Measurements from ENCODE around the gene SHISA9.
A peak's percentile ranks its signal among the peaks of the same experiment; 100 is the strongest.

SHISA9 gene

GRCh38 chr16:12901204-12901596 is 198 bp upstream of the SHISA9 start:
- H3K4ac ChIP-seq (ENCODE audit: low read depth in 1 of 2, low read length in 2 of 2): no peak overlapping the region
- H3K36me3 ChIP-seq (ENCODE audit: control insufficient read depth in 1 of 2, insufficient read depth in 2 of 2, low read depth in 1 of 2, low read length in 2 of 2): no peaks in the 10 kb centered on the region
- H3K23ac ChIP-seq (ENCODE audit: low read length in 2 of 2): no peak overlapping the region
- H3K4me1 ChIP-seq (ENCODE audit: control insufficient read depth, insufficient read depth, low read depth, low read length): peaks cover 34% of the 10 kb centered on the region
- H2BK12ac ChIP-seq (ENCODE audit: low read length in 2 of 2): no peak overlapping the region
- 0% methylated on average over 7 of the region's 34 CpGs for WGBS
- no peak overlapping the region for H2BK5ac ChIP-seq (ENCODE audit: low read depth, low read length, poor library complexity, severe bottlenecking)
- no peak overlapping the region for H3K18ac ChIP-seq (ENCODE audit: low read depth in 1 of 2, low read length in 2 of 2)
- H4K8ac ChIP-seq (ENCODE audit: low read length): no peak overlapping the region
- H2BK15ac ChIP-seq (ENCODE audit: low read depth, poor library complexity, severe bottlenecking): no peak overlapping the region
- H3K27me3 ChIP-seq (ENCODE audit: control insufficient read depth in 1 of 2, insufficient read depth in 1 of 2, low read length in 2 of 2): peaks cover 65 to 83% of the 10 kb centered on the region in 2 experiments
- H3K14ac ChIP-seq (ENCODE audit: low read length in 2 of 2): no peak overlapping the region
- no peaks in the 10 kb centered on the region for H3K9me3 ChIP-seq (ENCODE audit: control insufficient read depth, low read length)
- no peak overlapping the region for H2AK5ac ChIP-seq (ENCODE audit: low read length, severe bottlenecking)
- H3K4me3 ChIP-seq (ENCODE audit: insufficient read depth in 1 of 2, low read depth in 1 of 2, low read length in 2 of 2): peak overlapping the region in 1 of 2 experiments; percentile 44
- no peaks in the 10 kb centered on the region for H3K79me1 ChIP-seq (replicated peaks; ENCODE audit: low read length, poor library complexity, severe bottlenecking)
- no peak overlapping the region for H3K27ac ChIP-seq (ENCODE audit: low read length, poor library complexity, severe bottlenecking)
- peak overlapping the region; percentile 94 for H3K4me2 ChIP-seq (ENCODE audit: low read length, poor library complexity, severe bottlenecking)
- no peak overlapping the region for H2BK120ac ChIP-seq (ENCODE audit: low read depth, low read length)
- H3K9ac ChIP-seq (ENCODE audit: low read length): no peak overlapping the region
- H4K91ac ChIP-seq (ENCODE audit: low read length): no peak overlapping the region
- no peak for DNase-seq
- H2AFZ ChIP-seq (ENCODE audit: low read depth, low read length): no peak overlapping the region

GRCh38 chr16:12902511-12903372 is 1.3 kb downstream of the SHISA9 start:
- WGBS: under 1% methylated on average over 45 of the region's 55 CpGs
- Histone ChIP-seq H3K79me1 (replicated peaks; ENCODE audit: low read length, poor library complexity, severe bottlenecking) (no peaks in the 10 kb centered on the region), H2BK120ac (ENCODE audit: low read depth, low read length) (no peak overlapping the region), H3K23ac (ENCODE audit: low read length in 2 of 2) (no peak overlapping the region), H3K4me1 (ENCODE audit: control insufficient read depth, insufficient read depth, low read depth, low read length) (peaks cover 34% of the 10 kb centered on the region), H3K9me3 (ENCODE audit: control insufficient read depth, low read length) (no peaks in the 10 kb centered on the region), H3K36me3 (ENCODE audit: control insufficient read depth in 1 of 2, insufficient read depth in 2 of 2, low read depth in 1 of 2, low read length in 2 of 2) (no peaks in the 10 kb centered on the region), H3K27ac (ENCODE audit: low read length, poor library complexity, severe bottlenecking) (no peak overlapping the region), H2BK5ac (ENCODE audit: low read depth, low read length, poor library complexity, severe bottlenecking) (no peak overlapping the region), H3K14ac (ENCODE audit: low read length in 2 of 2) (no peak overlapping the region), H3K4ac (ENCODE audit: low read depth in 1 of 2, low read length in 2 of 2) (no peak overlapping the region), H4K8ac (ENCODE audit: low read length) (no peak overlapping the region), H2AK5ac (ENCODE audit: low read length, severe bottlenecking) (no peak overlapping the region), H3K18ac (ENCODE audit: low read depth in 1 of 2, low read length in 2 of 2) (no peak overlapping the region), H4K91ac (ENCODE audit: low read length) (no peak overlapping the region), H3K4me3 (ENCODE audit: insufficient read depth in 1 of 2, low read depth in 1 of 2, low read length in 2 of 2) (peak overlapping the region; percentile 52 to 60), H2BK15ac (ENCODE audit: low read depth, poor library complexity, severe bottlenecking) (no peak overlapping the region), H3K4me2 (ENCODE audit: low read length, poor library complexity, severe bottlenecking) (peak overlapping the region; percentile 94), H3K9ac (ENCODE audit: low read length) (no peak overlapping the region), H2AFZ (ENCODE audit: low read depth, low read length) (no peak overlapping the region), H3K27me3 (ENCODE audit: control insufficient read depth in 1 of 2, insufficient read depth in 1 of 2, low read length in 2 of 2) (peaks cover 65 to 81% of the 10 kb centered on the region in 2 experiments), H2BK12ac (ENCODE audit: low read length in 2 of 2) (no peak overlapping the region)
- no peak for DNase-seq

- Histone ChIP-seq H4K91ac (ENCODE audit: low read length) (no peak overlapping the region), H3K4me1 (ENCODE audit: control insufficient read depth, insufficient read depth, low read depth, low read length) (peaks cover 34% of the 10 kb centered on the region), H3K4me2 (ENCODE audit: low read length, poor library complexity, severe bottlenecking) (peak overlapping the region; percentile 94), H2BK12ac (ENCODE audit: low read length in 2 of 2) (no peak overlapping the region), H2BK120ac (ENCODE audit: low read depth, low read length) (no peak overlapping the region), H3K23ac (ENCODE audit: low read length in 2 of 2) (no peak overlapping the region), H2BK15ac (ENCODE audit: low read depth, poor library complexity, severe bottlenecking) (no peak overlapping the region), H2AK5ac (ENCODE audit: low read length, severe bottlenecking) (no peak overlapping the region), H3K18ac (ENCODE audit: low read depth in 1 of 2, low read length in 2 of 2) (no peak overlapping the region), H2BK5ac (ENCODE audit: low read depth, low read length, poor library complexity, severe bottlenecking) (no peak overlapping the region), H3K4ac (ENCODE audit: low read depth in 1 of 2, low read length in 2 of 2) (no peak overlapping the region), H3K36me3 (ENCODE audit: control insufficient read depth in 1 of 2, insufficient read depth in 2 of 2, low read depth in 1 of 2, low read length in 2 of 2) (peaks cover 0 to 3% of the 10 kb centered on the region in 2 experiments), H3K14ac (ENCODE audit: low read length in 2 of 2) (no peak overlapping the region), H3K4me3 (ENCODE audit: insufficient read depth in 1 of 2, low read depth in 1 of 2, low read length in 2 of 2) (peak overlapping the region; percentile 52 to 60), H3K27me3 (ENCODE audit: control insufficient read depth in 1 of 2, insufficient read depth in 1 of 2, low read length in 2 of 2) (peaks cover 64 to 76% of the 10 kb centered on the region in 2 experiments), H3K27ac (ENCODE audit: low read length, poor library complexity, severe bottlenecking) (no peak overlapping the region), H3K9ac (ENCODE audit: low read length) (no peak overlapping the region), H3K79me1 (replicated peaks; ENCODE audit: low read length, poor library complexity, severe bottlenecking) (no peaks in the 10 kb centered on the region), H4K8ac (ENCODE audit: low read length) (no peak overlapping the region), H3K9me3 (ENCODE audit: control insufficient read depth, low read length) (no peaks in the 10 kb centered on the region), H2AFZ (ENCODE audit: low read depth, low read length) (no peak overlapping the region)
- 4% methylated on average over 35 of the region's 38 CpGs for WGBS
- DNase-seq: no peak
Observed at GRCh38 chr16:12903407-12904328, 2.3 kb downstream of the SHISA9 start.

GRCh38 chr16:12904329-12904671 is 2.9 kb downstream of the SHISA9 start:
- Histone ChIP-seq H3K4me1 (ENCODE audit: control insufficient read depth, insufficient read depth, low read depth, low read length) (peaks cover 34% of the 10 kb centered on the region), H3K27ac (ENCODE audit: low read length, poor library complexity, severe bottlenecking) (no peak overlapping the region), H3K36me3 (ENCODE audit: control insufficient read depth in 1 of 2, insufficient read depth in 2 of 2, low read depth in 1 of 2, low read length in 2 of 2) (peaks cover 0 to 3% of the 10 kb centered on the region in 2 experiments), H4K8ac (ENCODE audit: low read length) (no peak overlapping the region), H3K27me3 (ENCODE audit: control insufficient read depth in 1 of 2, insufficient read depth in 1 of 2, low read length in 2 of 2) (peaks cover 58 to 76% of the 10 kb centered on the region in 2 experiments), H3K9ac (ENCODE audit: low read length) (no peak overlapping the region), H2BK120ac (ENCODE audit: low read depth, low read length) (no peak overlapping the region), H3K4ac (ENCODE audit: low read depth in 1 of 2, low read length in 2 of 2) (no peak overlapping the region), H4K91ac (ENCODE audit: low read length) (no peak overlapping the region), H2BK12ac (ENCODE audit: low read length in 2 of 2) (no peak overlapping the region), H2AFZ (ENCODE audit: low read depth, low read length) (no peak overlapping the region), H3K9me3 (ENCODE audit: control insufficient read depth, low read length) (no peaks in the 10 kb centered on the region), H3K4me2 (ENCODE audit: low read length, poor library complexity, severe bottlenecking) (peak overlapping the region; percentile 94), H2BK5ac (ENCODE audit: low read depth, low read length, poor library complexity, severe bottlenecking) (no peak overlapping the region), H2AK5ac (ENCODE audit: low read length, severe bottlenecking) (no peak overlapping the region), H3K79me1 (replicated peaks; ENCODE audit: low read length, poor library complexity, severe bottlenecking) (no peaks in the 10 kb centered on the region), H3K18ac (ENCODE audit: low read depth in 1 of 2, low read length in 2 of 2) (no peak overlapping the region), H2BK15ac (ENCODE audit: low read depth, poor library complexity, severe bottlenecking) (no peak overlapping the region), H3K14ac (ENCODE audit: low read length in 2 of 2) (no peak overlapping the region), H3K23ac (ENCODE audit: low read length in 2 of 2) (no peak overlapping the region), H3K4me3 (ENCODE audit: insufficient read depth in 1 of 2, low read depth in 1 of 2, low read length in 2 of 2) (no peak overlapping the region)
- WGBS: 29% methylated on average over 7 of the region's 7 CpGs
- no peak for DNase-seq

Data from mesenchymal stem cell (in vitro differentiated cells and primary cell).